Retinal pigment epithelial cell (primary cell): ENCODE results near the gene CCDC15.

Experiments used
- DNase-seq: peaks from one replicate; pipeline ENCODE4 v3.0.0-alpha.2; 2010; ENCODE audit warnings: low read depth
- H3K4me3 ChIP-seq: 2 replicates; pipeline ENCODE4 v1.5.1; 2011; ENCODE audit warnings: mild to moderate bottlenecking, low read length, control low read depth, moderate library complexity
- TF ChIP-seq, protein P1 (sequence below): conservative IDR thresholded peaks from 2 replicates; pipeline ENCODE4 v1.5.1; 2011; ENCODE audit warnings: low read depth, low read length, control low read depth, inconsistent platforms

Gene CCDC15

DNA sequence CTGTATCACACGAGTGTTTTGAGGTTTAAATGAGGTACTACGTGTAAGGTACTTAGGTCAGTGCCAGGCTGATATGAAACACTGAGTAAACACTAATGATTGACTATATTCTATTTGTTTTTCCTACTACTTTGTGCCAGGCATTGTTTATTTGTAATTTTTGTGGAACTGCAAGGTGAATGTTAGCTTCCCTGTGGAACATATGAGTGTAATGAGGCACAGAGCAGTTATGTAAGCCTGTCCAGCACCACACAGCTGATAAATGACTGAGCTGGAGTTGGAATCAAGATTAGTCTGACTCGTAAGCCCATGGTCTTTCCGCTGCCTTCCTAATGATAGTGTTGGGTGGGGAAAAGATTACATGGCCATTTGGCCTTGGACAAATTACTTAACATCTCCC, 115.0 kb downstream of the CCDC15 start:
- TF ChIP-seq, protein P1, sequence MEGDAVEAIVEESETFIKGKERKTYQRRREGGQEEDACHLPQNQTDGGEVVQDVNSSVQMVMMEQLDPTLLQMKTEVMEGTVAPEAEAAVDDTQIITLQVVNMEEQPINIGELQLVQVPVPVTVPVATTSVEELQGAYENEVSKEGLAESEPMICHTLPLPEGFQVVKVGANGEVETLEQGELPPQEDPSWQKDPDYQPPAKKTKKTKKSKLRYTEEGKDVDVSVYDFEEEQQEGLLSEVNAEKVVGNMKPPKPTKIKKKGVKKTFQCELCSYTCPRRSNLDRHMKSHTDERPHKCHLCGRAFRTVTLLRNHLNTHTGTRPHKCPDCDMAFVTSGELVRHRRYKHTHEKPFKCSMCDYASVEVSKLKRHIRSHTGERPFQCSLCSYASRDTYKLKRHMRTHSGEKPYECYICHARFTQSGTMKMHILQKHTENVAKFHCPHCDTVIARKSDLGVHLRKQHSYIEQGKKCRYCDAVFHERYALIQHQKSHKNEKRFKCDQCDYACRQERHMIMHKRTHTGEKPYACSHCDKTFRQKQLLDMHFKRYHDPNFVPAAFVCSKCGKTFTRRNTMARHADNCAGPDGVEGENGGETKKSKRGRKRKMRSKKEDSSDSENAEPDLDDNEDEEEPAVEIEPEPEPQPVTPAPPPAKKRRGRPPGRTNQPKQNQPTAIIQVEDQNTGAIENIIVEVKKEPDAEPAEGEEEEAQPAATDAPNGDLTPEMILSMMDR, result no peak
- no peak for DNase-seq
- H3K4me3 ChIP-seq, result no peak overlapping the region

DNA sequence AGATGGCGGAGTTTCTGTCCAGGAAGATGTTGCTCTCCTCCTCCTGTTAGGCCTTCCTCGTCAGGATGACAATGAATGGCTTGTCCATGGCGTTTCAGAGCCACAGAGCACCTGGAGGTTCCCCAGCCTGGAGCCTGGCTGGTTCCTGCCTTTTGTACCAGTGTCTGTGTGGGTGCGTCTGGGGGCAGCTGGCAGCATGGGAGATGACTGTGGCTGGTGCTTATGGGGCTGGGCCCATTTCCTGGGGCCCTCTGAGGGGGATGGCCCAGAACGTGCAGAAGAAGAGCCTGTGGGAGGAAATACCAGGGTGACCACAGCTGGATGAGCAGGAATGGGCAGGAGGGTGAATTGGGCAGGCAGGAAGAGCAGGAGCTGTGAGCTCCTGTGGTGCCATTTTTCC, 115.8 kb downstream of the CCDC15 start:
- TF ChIP-seq, protein P1, result no peak
- H3K4me3 ChIP-seq, result no peak overlapping the region
- no peak for DNase-seq

DNA sequence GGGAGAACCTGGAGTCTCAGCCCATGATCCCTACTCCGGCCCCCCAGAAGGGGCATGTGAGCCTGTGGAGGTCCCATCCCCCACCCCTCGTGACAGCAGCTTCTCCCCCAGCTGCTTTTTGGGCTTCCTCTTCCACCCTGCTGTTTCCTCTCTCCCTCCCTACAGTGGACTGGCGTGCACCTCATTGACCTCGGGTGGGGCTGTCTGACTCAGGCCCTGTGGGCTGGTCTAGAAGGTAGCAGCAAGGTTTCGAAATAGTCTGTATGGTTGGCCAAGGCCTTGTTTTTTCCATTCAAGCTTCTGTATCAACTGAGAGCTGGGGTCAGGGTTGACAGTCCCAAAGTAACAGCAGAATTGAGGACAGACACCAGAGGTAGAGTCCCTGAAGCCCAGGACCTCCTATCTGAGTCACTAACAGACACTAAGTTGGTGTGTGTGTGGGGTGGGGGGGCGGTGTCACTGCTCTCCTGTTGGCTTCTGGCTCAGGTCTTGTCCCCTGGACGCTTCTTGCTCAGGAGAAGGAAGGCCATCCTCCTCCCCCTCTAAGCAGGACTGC, 116.8 kb downstream of the CCDC15 start:
- peak; percentile 7 for DNase-seq
- no peak overlapping the region for H3K4me3 ChIP-seq

DNA sequence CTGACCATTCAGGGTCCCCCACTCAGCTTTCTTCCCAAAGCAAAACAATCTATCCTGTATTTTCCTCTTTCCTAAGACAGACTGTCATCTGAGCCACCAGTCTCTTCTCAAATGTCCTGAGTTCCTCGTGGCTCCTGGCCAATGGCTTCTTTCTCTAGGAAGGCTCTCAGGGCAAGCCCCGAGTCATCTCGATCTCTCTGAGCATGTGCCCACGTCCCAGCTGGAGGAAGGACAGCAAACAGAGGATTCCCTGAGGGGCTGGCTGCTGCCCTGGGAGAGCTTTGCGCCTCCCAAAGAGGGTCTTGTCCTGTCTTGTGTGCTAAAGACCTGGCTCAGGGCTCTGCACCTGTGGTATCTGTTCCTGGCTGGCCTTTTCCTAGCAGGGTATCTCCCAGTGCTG, 117.4 kb downstream of the CCDC15 start:
- no peak overlapping the region for H3K4me3 ChIP-seq
- DNase-seq, result no peak
- TF ChIP-seq, protein P1, result no peak

More for the DNA sequence above, 116.8 kb downstream of the CCDC15 start:
- TF ChIP-seq, protein P1, result no peak

DNA sequence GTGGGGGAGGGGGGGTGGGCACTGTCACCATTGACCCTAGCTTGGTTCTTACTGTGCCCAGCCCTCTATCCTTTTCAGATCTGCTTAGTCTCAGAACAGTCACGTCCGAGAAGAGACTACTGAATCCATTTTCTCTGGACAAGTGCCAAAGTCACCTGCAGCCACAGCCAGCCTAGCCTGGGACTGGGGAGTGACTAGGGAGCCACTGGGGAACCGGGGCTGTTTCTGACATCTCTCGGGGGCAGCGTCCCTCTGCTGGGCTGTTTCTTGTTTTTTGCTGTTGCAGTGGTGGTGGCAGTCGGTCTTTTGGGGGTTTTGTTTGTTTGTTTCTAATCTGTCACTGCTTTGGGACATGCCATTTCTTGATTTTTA, 117.8 kb downstream of the CCDC15 start:
- no peak for DNase-seq
- TF ChIP-seq, protein P1, result no peak
- H3K4me3 ChIP-seq, result no peak overlapping the region

DNA sequence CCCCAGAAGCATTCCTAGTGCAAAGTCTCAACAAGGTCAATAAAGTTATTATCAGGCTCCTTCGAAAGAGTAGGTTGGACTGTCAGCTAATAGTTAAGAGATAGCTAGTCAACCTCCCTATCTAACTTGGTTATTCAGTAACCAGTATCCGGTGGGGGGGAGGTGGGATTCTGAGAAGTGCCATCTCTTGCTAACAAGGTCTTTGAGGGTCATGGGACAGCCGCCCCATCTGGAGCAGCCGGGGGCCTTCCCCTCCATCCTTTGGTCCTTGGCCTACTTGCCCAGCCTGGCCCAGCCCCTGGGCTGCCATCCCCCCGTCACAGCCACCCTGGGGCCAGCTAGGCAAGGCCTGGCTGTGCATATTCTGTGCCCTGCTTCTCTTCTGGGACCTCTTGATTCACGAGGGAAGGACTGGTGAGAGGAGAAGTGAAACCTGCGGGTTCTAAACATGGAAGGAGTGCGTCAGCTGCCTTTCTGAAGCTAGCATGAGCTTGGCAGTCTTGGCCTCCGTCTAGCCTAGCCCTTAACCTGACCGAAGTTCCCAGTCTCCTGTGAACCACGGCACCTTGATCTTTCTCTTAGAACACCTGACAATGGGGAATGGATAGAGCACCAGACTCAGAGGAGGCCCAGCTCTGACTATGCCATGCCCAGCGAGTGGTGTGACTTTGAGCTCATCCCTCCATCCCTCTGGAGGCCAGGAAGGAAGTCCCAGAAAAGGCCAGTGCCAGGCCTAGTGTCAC, 118.4 kb downstream of the CCDC15 start:
- no peak for DNase-seq
- TF ChIP-seq, protein P1, result no peak
- no peak overlapping the region for H3K4me3 ChIP-seq
